ENCODE data around the gene PHF21A. TPM values are rescaled to one million over a fixed set of nuclear protein-coding genes. Genes with fewer than 3 reads are reported as not detected.

The PHF21A gene
- total RNA-seq, 2 experiments from 2014 or later = 36.2 to 40.4 TPM

DNA sequence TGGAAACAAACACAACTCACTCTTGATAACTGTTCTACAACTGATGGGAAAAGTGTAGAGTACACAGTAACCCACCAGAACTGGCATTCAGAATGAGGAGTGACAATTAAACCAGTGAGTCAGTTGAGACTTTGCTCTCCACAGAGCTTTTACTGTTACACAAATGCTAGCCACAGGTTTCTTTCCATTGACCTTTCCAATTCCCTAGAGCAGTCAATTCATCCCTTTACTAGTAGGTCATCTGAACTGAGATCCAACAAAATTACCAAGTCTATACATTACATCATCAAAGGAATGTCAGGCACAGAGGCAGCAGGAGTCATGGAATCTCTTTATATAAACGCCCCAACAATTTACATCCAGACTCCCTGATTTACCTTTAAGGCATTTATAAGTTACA lies 65.9 kb downstream of the PHF21A start:
- TF ChIP-seq, protein P1, sequence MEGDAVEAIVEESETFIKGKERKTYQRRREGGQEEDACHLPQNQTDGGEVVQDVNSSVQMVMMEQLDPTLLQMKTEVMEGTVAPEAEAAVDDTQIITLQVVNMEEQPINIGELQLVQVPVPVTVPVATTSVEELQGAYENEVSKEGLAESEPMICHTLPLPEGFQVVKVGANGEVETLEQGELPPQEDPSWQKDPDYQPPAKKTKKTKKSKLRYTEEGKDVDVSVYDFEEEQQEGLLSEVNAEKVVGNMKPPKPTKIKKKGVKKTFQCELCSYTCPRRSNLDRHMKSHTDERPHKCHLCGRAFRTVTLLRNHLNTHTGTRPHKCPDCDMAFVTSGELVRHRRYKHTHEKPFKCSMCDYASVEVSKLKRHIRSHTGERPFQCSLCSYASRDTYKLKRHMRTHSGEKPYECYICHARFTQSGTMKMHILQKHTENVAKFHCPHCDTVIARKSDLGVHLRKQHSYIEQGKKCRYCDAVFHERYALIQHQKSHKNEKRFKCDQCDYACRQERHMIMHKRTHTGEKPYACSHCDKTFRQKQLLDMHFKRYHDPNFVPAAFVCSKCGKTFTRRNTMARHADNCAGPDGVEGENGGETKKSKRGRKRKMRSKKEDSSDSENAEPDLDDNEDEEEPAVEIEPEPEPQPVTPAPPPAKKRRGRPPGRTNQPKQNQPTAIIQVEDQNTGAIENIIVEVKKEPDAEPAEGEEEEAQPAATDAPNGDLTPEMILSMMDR (IDR thresholded peaks at IDR 0.05) = no peak
- ATAC-seq (no peak), DNase-seq (no peak)
- peaks cover 6% of the 10 kb centered on the region for H3K36me3 Mint-ChIP-seq (ENCODE audit: low read depth)
- no peak overlapping the region for H3K4me3 Mint-ChIP-seq
- intact Hi-C loops (cut with micrococcal nuclease) = no loop called here
- ChIA-PET CTCF (interaction anchor here (0.9 kb wide), 1 partner anchor 21 kb away, joined by 4 read pairs; no protein-coding TSS in a partner anchor), POLR2A (no interaction called here)
- H3K27me3 Mint-ChIP-seq = no peaks in the 10 kb centered on the region
- H3K27ac Mint-ChIP-seq = no peak overlapping the region
- peaks cover 26% of the 10 kb centered on the region for H3K4me1 Mint-ChIP-seq (ENCODE audit: low read depth)
- no peaks in the 10 kb centered on the region for H3K9me3 Mint-ChIP-seq

DNA sequence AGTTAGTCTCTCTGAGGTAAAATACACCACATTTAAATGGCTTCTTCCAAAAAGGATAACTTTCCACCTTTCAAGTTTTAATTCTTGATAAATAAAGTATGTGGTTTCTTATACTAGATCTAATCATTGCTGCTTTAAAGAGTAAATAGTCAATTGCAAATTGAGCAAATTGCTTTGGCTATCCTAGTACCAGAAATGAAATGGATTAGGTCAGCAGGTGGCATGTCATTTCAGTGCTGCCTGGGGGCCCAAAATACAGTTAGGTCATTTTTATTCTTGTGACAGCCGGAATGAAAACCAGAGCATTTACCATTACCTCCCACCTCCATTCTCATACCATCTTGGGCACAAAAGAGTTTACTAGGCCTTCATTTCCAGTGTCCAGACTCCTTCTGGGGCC lies 70.2 kb downstream of the PHF21A start:
- no peaks in the 10 kb centered on the region for H3K9me3 Mint-ChIP-seq
- no peak overlapping the region for H3K4me3 Mint-ChIP-seq
- H3K27ac Mint-ChIP-seq = no peak overlapping the region
- H3K4me1 Mint-ChIP-seq (ENCODE audit: low read depth) = peaks cover 8% of the 10 kb centered on the region
- ChIA-PET POLR2A (no interaction called here), CTCF (interaction anchor here (1.2 to 2.2 kb wide), 4 partner anchors 14 to 86 kb away, joined by 3 to 10 read pairs (median 6); no protein-coding TSS in a partner anchor)
- no peaks in the 10 kb centered on the region for H3K27me3 Mint-ChIP-seq
- no peak for DNase-seq
- no peak for ATAC-seq
- peaks cover 20% of the 10 kb centered on the region for H3K36me3 Mint-ChIP-seq (ENCODE audit: low read depth)
- TF ChIP-seq, protein P1 (IDR thresholded peaks at IDR 0.05) = no peak
- intact Hi-C loops (cut with micrococcal nuclease) = no loop called here

DNA sequence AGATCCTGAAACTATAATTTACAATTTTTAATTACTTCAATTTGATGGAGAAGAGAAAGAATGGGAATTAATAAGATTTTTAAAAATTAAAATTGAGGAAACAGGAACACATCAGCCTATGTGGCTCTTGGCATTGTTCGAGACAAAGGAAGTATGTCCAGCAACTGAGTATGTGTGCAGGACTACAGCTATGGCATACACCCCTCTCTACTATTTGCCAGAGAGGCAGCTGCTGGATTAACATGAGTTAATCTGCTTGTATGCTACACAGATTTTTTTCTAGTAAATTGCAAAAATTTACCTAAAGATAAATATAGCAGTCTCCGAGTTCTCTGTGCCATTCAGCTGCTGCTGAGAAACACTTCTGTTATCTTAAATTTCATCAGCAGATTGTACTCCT lies 70.6 kb downstream of the PHF21A start:
- Mint-ChIP-seq H3K27ac (no peak overlapping the region), H3K36me3 (ENCODE audit: low read depth) (peaks cover 20% of the 10 kb centered on the region)

DNA sequence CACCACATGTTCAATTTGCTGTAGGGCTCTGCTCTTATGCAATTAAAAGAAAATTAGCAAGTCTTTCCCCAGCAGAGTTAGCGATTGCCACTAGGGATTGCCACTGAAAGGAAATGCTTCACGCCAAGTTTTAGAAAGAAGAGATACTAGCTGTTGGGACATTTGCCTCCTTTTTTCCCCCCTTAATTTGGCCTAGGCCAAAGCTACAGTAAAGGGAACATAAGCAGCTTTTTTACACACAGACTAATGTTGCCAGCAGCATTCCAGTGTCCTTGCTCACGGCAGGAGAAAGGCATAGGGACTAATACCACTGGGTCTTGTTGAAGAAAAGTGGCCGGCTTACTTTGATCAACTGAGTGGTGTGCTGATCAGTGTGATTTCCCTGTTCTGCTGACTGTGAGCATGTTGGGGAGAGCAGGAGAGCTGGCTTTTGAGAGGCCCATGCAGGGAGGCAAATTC lies 71.2 kb downstream of the PHF21A start:
- Mint-ChIP-seq H3K9me3 (no peaks in the 10 kb centered on the region), H3K4me1 (ENCODE audit: low read depth) (peaks cover 3% of the 10 kb centered on the region), H3K27me3 (no peaks in the 10 kb centered on the region), H3K4me3 (no peak overlapping the region), H3K36me3 (ENCODE audit: low read depth) (peaks cover 20% of the 10 kb centered on the region), H3K27ac (no peak overlapping the region)
- ChIA-PET CTCF (interaction anchor here (1.4 kb wide), 1 partner anchor 21 kb away, joined by 3 read pairs; no protein-coding TSS in a partner anchor), POLR2A (no interaction called here)
- TF ChIP-seq, protein P1 (IDR thresholded peaks at IDR 0.05) = no peak
- no peak for DNase-seq
- ATAC-seq = no peak
- intact Hi-C loops (cut with micrococcal nuclease) = no loop called here

More for the DNA sequence above, 70.6 kb downstream of the PHF21A start:
- POLR2A ChIA-PET = no interaction called here
- peaks cover 7% of the 10 kb centered on the region for H3K4me1 Mint-ChIP-seq (ENCODE audit: low read depth)
- CTCF ChIA-PET = interaction anchor here (1.4 to 2.2 kb wide), 2 partner anchors 22 to 44 kb away, joined by 3 to 9 read pairs; no protein-coding TSS in a partner anchor
- intact Hi-C loops (cut with micrococcal nuclease) = no loop called here
- DNase-seq (no peak), ATAC-seq (no peak)
- no peak overlapping the region for H3K4me3 Mint-ChIP-seq
- no peaks in the 10 kb centered on the region for H3K27me3 Mint-ChIP-seq
- TF ChIP-seq, protein P1 (IDR thresholded peaks at IDR 0.05) = no peak
- no peaks in the 10 kb centered on the region for H3K9me3 Mint-ChIP-seq

DNA sequence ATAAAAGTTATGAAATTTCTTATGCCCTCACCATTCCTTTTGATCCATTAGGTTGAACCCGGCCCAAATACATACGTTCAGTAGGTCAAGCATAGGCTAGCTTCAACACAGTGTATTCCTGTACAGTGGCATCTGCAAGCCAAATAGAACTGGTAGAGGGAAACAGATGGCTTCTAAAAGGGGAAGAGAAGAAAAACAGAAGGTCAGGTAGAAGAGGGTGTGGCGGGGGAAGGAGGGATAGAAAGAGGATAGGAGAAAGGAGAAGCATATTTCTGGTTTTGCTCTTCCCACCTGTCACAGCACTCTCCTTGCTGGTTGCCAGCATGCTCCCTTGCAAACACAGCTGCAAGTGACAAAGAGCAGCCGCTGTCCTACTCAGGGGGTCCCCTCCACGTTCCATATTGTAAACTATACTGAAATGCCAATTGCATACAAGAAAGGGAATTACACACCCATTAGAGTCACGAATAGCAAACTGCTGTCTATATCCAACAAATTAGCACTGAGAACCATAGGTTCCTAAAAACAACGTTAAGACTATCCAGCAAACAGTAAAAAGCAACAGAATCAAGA lies 71.8 kb downstream of the PHF21A start:
- peaks cover 20% of the 10 kb centered on the region for H3K36me3 Mint-ChIP-seq (ENCODE audit: low read depth)

More for the DNA sequence above, 71.8 kb downstream of the PHF21A start:
- ATAC-seq = no peak
- intact Hi-C loops (cut with micrococcal nuclease) = no loop called here
- Mint-ChIP-seq H3K4me3 (no peak overlapping the region), H3K27me3 (no peaks in the 10 kb centered on the region), H3K9me3 (no peaks in the 10 kb centered on the region), H3K4me1 (ENCODE audit: low read depth) (peaks cover 3% of the 10 kb centered on the region), H3K27ac (no peak overlapping the region)
- ChIA-PET CTCF (interaction anchor here (0.9 kb wide), 1 partner anchor 18 kb away, joined by 3 read pairs; no protein-coding TSS in a partner anchor), POLR2A (no interaction called here)
- TF ChIP-seq, protein P1 (IDR thresholded peaks at IDR 0.05) = no peak
- DNase-seq = no peak

Measured in activated CD8-positive, alpha-beta T cell treated with anti-CD3 and anti-CD28 coated beads for 36 hours (primary cell).